Stimulated activated CD8-positive, alpha-beta memory T cell treated with anti-CD3 and anti-CD28 coated beads, Interleukin-4, amount 100 ng/mL, for 24 hours (primary cell): ENCODE results near the gene SBF2.

ENCODE experiments used
- DNase-seq: peaks from one replicate; pipeline ENCODE4 v3.0.0-alpha.2; 2020; ENCODE audit warnings: low read depth

The SBF2 gene

DNA sequence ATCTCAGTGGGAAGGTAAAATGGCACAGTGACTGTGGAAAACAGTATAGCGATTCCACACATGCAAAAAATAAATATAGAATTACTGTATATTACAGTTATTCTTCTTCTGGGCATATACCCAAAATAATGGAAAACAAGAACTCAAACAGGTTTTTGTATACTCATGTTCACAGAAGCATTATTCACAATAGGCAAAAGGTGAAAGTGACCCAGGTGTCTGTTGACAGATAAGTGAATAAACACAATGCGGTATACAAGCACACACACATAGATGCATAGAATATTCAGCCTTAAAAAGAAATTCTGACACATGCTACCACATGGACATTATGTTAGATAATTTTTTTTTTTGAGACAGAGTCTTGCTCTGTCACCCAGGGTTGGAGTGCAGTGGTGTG lies 397.1 kb downstream of the SBF2 start:
- no peak for DNase-seq

DNA sequence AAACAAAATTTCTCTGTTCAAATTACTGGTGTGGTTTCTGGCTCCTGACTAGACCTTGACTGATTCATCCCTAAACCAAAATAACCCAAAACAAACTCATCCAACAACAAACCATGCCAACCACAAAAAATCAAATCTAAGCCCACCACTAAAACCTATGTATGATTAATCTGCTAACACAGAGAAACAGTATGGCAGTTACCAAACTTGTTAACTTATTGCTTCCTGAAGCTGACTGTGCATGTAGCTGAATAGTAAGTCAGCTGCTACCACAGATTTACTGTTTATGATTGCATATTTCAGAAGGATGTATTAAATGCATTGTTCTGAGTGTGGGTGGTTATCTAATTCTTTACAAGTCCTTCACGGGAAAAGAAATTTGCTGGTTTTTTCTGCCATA lies 399.0 kb downstream of the SBF2 start:
- DNase-seq, result no peak

DNA sequence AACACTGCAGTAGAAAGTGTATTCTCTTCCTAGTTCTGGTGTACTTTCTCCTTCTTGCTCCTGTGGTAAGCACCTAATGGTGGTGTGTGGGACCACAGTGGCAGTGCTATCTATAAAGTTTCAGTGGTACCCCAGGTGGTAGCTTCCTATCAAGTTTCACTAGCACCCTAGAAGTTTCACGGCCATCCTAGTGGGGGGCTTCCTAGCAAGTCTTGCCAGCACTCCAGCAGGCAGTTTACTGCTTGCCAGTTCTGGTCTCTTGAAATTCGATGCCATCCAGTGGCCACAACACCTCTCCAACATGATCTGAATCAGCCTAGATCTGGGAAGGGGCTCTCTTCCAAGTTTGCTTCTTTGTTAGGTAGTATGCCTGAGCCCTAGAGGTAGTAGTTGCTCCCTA lies 400.5 kb downstream of the SBF2 start:
- no peak for DNase-seq

GRCh38 chr11:9888938-9889337 lies 405.1 kb downstream of the SBF2 start:
- no peak for DNase-seq

DNA sequence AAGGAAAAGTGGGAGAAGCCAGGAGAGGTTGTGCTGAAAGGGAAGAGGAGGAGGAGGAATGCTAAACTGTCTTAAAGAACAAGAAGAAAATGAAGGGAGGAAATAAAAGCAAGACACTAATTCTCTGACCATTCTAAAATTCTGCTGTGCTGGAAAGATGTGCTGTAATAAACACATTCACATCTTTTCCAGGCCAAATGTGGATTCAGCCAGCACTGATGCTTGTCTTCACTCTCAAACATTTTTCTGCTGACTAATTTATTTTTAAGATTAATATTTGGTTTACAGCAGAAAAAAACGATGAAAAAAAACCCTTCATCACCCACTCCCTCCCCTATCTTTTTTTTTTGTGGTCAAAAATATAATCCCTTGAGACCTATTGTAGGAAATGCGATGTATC lies 406.5 kb downstream of the SBF2 start:
- no peak for DNase-seq

DNA sequence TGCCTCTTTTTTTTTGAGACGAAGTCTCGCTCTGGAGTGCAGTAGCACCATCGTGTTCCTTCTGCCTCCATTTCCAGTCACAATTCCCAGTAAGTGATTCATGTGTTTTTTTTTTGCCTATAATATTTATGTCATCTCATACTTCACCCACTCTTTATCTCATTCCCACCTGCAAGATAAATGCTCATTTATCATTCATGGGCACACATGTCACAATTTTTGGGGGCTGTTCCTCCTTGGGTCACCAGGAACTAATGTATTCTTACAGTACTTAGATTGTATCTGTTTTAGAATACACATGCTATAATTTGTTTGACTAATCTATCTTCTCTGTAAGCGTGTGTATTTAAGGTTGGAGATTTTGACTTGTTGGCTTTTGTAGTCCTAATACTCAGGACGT lies 407.4 kb downstream of the SBF2 start:
- DNase-seq, result no peak

DNA sequence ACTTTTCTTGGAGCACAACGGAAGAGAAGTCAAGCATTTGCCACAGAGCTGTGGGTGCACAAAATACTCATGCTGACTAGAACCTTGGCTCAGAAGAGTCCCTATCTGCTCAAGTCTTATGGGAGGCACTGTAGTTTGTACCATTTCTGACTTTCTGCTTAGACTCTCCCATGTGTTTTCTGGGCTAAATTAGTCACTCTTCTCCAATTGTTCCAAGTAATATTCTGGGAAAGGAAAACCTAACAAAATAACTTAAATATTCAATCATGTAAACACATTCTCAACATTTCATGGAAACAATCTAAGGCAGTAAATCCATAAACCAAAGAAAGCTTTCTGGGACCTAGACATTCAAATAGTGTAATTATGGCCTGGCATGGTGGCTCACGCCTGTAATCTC lies 409.4 kb downstream of the SBF2 start:
- no peak for DNase-seq

GRCh38 chr11:9880657-9881056 lies 413.4 kb downstream of the SBF2 start:
- DNase-seq, result no peak

- DNase-seq, result no peak
Measured at GRCh38 chr11:9878936-9879335, 415.1 kb downstream of the SBF2 start.

DNA sequence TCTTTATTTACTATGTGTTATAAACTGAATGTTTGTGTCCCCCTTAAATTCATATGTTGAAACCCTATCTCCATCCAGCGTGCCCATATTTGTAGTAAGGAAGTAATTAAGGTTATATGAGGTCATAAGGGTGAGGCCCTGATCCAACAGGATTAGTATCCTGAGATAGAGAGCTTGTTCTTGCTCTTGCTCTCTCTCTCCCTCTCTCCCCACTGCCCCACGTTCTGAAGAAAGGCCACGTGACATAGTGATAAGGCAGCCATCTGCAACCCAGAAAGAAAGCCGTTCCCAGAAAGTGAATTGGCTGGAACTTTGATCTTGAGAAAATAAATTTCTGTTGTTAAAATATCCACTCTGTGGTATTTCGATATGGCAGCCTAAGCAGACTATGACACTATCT lies 417.7 kb downstream of the SBF2 start:
- DNase-seq, result no peak

GRCh38 chr11:9875862-9876261 lies 418.2 kb downstream of the SBF2 start:
- DNase-seq, result no peak

- DNase-seq, result no peak
Measured at GRCh38 chr11:9875399-9875798, 418.6 kb downstream of the SBF2 start.

- DNase-seq, result no peak
Measured at GRCh38 chr11:9874466-9874865, 419.6 kb downstream of the SBF2 start.

GRCh38 chr11:9868641-9869040 lies 425.4 kb downstream of the SBF2 start:
- no peak for DNase-seq

GRCh38 chr11:9862981-9863380 lies 431.0 kb downstream of the SBF2 start:
- DNase-seq, result no peak

GRCh38 chr11:9861860-9862725 lies 431.9 kb downstream of the SBF2 start:
- peak; percentile 16 for DNase-seq

DNA sequence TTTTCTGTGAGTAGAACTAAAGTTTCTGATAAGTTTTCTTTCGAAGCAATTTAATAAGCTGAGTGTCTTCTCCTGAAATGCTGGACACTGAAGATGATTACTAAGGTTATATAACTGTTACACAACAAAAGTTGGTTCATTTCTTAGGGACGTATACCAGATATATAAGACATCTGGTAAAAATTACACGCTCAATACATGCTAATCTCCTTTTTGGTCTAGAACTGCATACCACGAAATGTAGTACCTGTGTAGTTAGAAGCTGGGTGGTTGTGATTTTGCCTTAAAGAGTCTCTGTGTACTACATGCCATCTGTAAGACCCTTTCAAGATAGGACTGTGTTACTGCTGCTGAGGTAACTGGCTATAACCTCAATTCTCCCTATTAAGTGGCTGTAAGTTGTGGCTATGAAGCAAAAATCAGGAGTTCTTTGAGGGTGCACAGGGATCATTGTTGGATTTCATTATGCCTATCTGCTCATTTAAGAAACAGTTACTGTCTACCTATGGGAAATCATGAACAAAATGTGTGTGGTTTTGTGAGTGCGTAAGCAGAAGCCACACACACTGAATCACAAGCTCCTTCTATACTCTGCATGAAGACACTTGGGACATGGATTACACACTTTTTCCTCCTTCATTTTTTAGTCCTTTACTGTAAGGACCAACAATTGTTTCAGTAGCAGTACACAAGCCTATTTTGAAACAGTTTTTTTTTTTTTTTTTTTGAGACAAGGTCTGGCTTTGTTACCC lies 434.3 kb downstream of the SBF2 start:
- no peak for DNase-seq

DNA sequence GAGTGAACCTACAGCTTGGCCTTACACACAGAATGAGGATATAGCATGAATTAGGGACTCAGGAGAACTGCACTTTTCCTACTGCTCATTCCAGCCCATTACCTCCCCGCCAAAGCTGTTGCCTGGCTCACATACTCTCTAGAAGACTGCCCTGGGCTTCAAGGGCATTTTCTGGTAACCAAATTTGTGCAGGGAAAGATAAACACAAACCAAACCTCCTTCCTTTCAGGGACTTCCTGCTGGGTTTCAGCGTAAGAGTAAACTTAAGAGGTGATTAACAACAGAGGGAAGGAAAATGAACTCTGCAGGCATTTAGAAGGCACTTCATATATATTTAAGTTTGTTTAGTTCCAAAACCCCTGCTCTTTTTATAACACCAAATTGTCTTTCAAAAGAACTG lies 435.2 kb downstream of the SBF2 start:
- DNase-seq, result no peak

DNA sequence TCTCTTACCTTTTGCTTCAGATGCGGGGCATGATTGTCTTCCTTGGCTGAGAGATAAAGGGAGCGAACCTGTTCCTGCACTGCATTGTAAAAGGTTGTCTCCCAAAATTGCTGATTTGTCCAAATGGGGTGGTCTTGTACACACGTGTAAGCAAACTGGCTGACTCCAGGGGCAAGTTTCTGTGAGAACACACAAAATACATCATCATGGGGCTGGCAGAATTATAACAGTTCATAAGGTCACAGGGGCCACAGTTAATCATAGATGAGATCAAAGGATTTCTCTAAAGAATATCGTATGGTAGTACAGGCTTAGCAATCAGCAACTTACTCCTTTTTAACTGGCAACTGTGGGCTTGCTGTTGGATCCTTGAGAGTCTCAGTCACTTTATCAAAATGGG lies 435.8 kb downstream of the SBF2 start:
- DNase-seq, result no peak

DNA sequence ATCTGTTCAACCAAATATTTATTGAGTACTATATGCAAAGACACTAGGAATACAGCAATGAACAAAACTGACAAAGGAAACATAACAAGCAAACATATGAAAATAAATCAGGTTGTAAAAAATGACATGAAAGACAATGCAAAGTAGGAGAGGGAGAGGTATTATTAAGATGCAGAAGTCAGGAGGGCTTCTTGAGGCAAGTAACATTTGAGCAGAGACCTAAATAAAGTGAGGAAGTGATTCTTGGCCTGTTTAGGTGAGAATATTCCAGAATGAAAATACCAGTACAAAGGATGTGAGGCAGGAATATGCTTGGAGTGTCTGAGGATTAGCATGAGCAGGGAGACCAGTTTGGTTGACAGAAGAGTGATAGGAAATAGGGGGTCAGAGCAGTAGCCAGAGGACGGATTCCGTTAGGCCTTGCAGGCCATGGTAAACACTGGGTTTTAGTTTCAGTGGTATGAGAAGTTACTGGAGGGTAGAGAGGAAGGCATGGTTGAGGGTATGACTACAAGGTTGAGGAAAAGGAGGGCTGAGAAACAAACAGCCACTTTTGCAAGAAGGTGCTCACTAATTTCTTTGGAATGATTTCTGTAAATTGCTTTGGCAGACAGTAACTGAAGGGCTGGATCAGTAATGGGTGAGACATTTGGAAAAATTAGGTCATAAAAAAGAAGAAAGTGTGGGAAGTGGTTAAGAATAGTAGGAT lies 438.3 kb downstream of the SBF2 start:
- no peak for DNase-seq

GRCh38 chr11:9853929-9854552 lies 440.0 kb downstream of the SBF2 start:
- DNase-seq, result no peak

DNA sequence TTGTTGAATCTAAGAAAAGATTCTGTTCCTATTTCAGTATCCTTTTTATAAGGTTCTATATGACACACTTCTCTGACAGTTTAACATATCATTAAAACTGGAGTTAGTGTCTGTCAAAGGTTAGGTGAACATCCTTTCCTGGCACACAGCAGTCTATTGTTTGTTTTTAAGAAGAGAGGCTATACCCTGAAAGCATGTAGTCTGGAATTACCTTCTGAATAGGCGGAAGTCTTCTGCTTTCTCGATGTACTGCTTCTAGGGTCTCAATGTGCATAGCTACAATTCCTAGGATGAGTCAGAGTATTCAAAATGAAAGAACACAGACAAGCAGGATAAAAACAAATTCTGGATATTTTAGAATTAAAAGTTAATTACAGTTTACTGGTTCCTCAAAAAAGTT lies 441.6 kb downstream of the SBF2 start:
- DNase-seq, result no peak
